Neutrophil (primary cell): ENCODE results near the gene PODN.

Experiments
- H3K27ac ChIP-seq: fragments of 200-600 bp; sonication (generic); 2 replicates; pipeline ENCODE4 v1.5.1; 2016; ENCODE audit warnings: mild to moderate bottlenecking, moderate library complexity
- H3K27me3 ChIP-seq: fragments of 200-600 bp; sonication (generic); 2 replicates; pipeline ENCODE4 v1.6.0; 2016; ENCODE audit warnings: mild to moderate bottlenecking
- H3K36me3 ChIP-seq: fragments of 200-600 bp; sonication (generic); 2 replicates; pipeline ENCODE4 v1.5.1; 2017
- H3K4me1 ChIP-seq, 2 experiments: fragments of 200-600 bp in 1 of 2; sonication (generic) in 1 of 2; 1 replicate in 1 of 2; 2 replicates in 1 of 2; pipeline versions ENCODE4 v1.5.1 to v1.6.1; 2013 to 2016; ENCODE audit warnings: low read depth in 1 of 2, low read length in 1 of 2, mild to moderate bottlenecking in 1 of 2, moderate library complexity in 1 of 2; ENCODE audit not compliant: control insufficient read depth in 1 of 2, insufficient read depth in 1 of 2
- H3K4me3 ChIP-seq, 2 experiments: fragments of 200-600 bp in 1 of 2; sonication (generic) in 1 of 2; 1 replicate in 1 of 2; 2 replicates in 1 of 2; pipeline ENCODE4 v1.5.1; 2013 to 2016; ENCODE audit warnings: low read depth in 1 of 2, low read length in 1 of 2, mild to moderate bottlenecking in 1 of 2, moderate library complexity in 1 of 2
- H3K9me3 ChIP-seq: fragments of 200-600 bp; sonication (generic); 2 replicates; pipeline ENCODE4 v1.5.1; 2016
- TF ChIP-seq, protein P1 (sequence below): fragments of 200-600 bp; sonication (generic); IDR thresholded peaks from 2 replicates; pipeline ENCODE4 v1.5.1; 2016; ENCODE audit warnings: antibody characterized with exemption

PODN gene

DNA sequence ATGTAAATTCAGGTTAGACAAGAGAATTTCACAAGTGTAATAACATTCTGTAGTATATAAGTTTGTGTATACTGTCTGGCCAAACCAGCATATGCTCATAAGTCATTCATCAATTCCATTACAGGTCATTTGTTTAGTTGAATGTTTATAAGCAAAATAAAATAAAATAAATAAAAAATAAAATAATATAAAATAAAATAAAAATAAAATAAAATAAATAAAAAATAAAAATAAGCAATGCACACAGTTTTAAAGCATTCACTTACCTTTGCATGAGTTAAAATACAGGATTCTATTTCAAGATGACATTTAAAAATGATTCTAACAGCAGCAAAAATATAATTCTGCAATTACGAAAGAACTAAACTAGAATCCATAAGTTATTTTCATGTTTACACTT lies 9.9 kb downstream of the PODN start:
- Histone ChIP-seq H3K27ac (no peak overlapping the region), H3K4me3 (no peak overlapping the region), H3K4me1 (no peaks in the 10 kb centered on the region), H3K36me3 (no peaks in the 10 kb centered on the region), H3K27me3 (no peaks in the 10 kb centered on the region), H3K9me3 (no peaks in the 10 kb centered on the region)
- TF ChIP-seq, protein P1, sequence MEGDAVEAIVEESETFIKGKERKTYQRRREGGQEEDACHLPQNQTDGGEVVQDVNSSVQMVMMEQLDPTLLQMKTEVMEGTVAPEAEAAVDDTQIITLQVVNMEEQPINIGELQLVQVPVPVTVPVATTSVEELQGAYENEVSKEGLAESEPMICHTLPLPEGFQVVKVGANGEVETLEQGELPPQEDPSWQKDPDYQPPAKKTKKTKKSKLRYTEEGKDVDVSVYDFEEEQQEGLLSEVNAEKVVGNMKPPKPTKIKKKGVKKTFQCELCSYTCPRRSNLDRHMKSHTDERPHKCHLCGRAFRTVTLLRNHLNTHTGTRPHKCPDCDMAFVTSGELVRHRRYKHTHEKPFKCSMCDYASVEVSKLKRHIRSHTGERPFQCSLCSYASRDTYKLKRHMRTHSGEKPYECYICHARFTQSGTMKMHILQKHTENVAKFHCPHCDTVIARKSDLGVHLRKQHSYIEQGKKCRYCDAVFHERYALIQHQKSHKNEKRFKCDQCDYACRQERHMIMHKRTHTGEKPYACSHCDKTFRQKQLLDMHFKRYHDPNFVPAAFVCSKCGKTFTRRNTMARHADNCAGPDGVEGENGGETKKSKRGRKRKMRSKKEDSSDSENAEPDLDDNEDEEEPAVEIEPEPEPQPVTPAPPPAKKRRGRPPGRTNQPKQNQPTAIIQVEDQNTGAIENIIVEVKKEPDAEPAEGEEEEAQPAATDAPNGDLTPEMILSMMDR = no peak

DNA sequence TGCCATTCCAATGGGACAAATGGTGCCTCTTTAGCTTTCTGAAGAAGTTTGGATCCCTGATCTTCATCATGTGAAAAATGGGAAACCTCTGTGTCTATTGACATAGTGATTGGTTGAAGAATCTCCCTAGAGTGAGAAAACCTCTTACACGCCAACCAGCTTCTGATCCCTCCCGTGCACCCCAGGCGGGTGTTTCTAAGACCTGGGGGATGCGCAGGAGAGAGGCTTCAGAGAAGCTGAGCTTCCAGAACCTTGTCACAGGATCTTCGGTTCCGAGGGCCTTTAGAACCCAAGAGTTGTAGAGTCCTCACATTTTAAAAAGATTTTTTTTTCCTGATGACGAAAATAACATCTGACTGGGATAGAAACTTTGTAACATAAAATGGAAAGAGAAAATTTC lies 11.3 kb downstream of the PODN start:
- TF ChIP-seq, protein P1 = no peak
- no peaks in the 10 kb centered on the region for H3K27me3 ChIP-seq
- no peak overlapping the region for H3K4me3 ChIP-seq
- H3K9me3 ChIP-seq = no peaks in the 10 kb centered on the region
- H3K36me3 ChIP-seq = no peaks in the 10 kb centered on the region
- no peaks in the 10 kb centered on the region for H3K4me1 ChIP-seq
- H3K27ac ChIP-seq = no peak overlapping the region

DNA sequence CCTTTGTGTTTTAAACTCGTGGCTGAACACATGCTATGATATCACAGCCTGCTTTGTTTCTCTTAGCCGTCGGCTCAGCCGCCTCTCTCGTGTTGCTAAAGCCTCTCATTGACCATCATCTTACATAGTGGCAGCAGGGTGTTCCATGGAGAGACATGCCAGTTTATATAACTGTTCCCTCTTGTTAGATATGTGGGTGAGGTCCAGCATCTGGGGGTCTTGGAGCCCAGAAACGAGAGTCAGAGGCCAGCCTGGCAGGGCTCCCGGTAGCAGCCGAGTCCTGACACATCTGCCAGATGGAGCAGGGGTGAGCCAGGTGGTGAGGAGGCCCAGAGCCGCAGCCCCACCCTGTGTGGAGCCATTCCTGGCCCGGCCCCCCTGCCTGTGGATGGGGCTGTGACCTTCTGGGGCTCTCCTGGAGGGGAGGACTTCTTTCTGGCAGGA lies 11.9 kb downstream of the PODN start:
- H3K4me1 ChIP-seq = no peaks in the 10 kb centered on the region
- no peaks in the 10 kb centered on the region for H3K27me3 ChIP-seq
- no peak overlapping the region for H3K27ac ChIP-seq
- no peaks in the 10 kb centered on the region for H3K36me3 ChIP-seq
- H3K9me3 ChIP-seq = no peaks in the 10 kb centered on the region
- no peak overlapping the region for H3K4me3 ChIP-seq
- TF ChIP-seq, protein P1 = no peak

DNA sequence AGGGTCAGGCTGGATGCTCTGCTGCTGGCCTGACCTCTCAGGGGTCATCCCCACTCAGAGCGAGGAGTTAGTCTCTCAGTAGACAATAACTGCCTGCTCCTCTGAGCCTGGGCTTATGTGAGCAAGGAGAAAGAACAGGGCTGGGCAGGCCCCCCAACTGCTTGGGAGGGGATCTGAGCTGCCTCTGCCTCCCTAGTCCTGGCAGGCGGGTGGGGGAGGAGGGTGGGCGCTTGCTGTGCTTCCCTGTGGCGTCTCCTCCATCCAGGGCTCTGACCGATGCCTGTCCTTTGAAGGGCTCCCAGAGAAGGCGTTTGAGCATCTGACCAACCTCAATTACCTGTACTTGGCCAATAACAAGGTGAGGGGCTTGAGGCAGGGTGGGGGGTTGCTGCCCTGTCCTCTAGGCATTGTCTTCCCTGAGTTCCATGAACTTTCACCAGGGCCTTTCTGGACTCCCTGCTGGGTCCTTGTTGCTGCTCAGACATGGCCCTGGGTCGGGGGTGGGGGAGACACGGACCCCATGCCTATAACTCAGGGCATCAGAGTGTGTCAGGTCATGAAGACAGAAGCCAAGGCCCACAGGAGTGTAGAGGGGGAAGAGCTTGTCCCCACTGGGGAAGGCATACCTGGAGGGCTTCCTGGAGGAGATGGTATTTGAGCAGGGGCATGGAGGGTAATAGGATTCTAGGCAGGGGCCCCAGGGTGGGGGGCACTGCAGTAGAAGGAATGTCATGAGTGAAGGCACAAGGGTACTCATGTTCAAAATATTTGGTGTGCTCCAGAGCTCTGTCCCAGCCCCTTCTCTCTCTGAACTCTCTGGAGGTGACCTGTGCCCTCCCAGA lies 12.5 kb downstream of the PODN start:
- Histone ChIP-seq H3K36me3 (no peaks in the 10 kb centered on the region), H3K4me1 (no peaks in the 10 kb centered on the region), H3K27ac (no peak overlapping the region), H3K9me3 (no peaks in the 10 kb centered on the region), H3K4me3 (no peak overlapping the region), H3K27me3 (no peaks in the 10 kb centered on the region)
- TF ChIP-seq, protein P1 = no peak

DNA sequence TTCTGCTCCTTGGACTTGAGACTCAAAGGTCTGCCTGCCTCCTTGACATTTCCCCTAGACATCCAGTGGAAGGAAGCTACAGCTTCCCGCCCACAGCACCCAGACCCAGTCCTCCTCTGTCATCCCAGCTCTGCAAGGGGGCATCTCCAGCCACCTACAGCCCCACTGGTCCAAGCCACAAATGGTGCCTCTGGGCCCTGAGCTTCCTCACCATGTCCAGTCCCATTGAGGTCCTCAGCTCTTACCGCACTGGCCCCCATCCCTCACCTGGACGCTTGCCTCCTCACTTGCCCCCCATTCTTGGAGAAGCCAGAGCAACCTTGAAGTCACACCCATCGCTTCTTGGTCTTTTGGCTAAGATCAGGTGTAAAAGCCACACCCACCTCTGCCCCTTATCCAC lies 13.2 kb downstream of the PODN start:
- Histone ChIP-seq H3K27me3 (no peaks in the 10 kb centered on the region), H3K9me3 (no peaks in the 10 kb centered on the region), H3K27ac (no peak overlapping the region), H3K4me3 (no peak overlapping the region), H3K36me3 (no peaks in the 10 kb centered on the region), H3K4me1 (no peaks in the 10 kb centered on the region)
- TF ChIP-seq, protein P1 = no peak
